Activated CD4-positive, alpha-beta T cell treated with anti-CD3 and anti-CD28 coated beads, Interleukin-2, Interleukin-6, amounts not matched to agents 100 ng/mL and 50 ng/mL, durations not matched to agents 16 hours and 8 hours (primary cell): ENCODE results near the gene ARID3C.
A peak's percentile ranks its signal among the peaks of the same experiment; 100 is the strongest.

ENCODE experiments used
- DNase-seq: peaks from one replicate; pipeline ENCODE4 v3.0.0-alpha.2; 2020

ARID3C gene, protein sequence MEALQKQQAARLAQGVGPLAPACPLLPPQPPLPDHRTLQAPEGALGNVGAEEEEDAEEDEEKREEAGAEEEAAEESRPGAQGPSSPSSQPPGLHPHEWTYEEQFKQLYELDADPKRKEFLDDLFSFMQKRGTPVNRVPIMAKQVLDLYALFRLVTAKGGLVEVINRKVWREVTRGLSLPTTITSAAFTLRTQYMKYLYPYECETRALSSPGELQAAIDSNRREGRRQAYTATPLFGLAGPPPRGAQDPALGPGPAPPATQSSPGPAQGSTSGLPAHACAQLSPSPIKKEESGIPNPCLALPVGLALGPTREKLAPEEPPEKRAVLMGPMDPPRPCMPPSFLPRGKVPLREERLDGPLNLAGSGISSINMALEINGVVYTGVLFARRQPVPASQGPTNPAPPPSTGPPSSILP

DNA sequence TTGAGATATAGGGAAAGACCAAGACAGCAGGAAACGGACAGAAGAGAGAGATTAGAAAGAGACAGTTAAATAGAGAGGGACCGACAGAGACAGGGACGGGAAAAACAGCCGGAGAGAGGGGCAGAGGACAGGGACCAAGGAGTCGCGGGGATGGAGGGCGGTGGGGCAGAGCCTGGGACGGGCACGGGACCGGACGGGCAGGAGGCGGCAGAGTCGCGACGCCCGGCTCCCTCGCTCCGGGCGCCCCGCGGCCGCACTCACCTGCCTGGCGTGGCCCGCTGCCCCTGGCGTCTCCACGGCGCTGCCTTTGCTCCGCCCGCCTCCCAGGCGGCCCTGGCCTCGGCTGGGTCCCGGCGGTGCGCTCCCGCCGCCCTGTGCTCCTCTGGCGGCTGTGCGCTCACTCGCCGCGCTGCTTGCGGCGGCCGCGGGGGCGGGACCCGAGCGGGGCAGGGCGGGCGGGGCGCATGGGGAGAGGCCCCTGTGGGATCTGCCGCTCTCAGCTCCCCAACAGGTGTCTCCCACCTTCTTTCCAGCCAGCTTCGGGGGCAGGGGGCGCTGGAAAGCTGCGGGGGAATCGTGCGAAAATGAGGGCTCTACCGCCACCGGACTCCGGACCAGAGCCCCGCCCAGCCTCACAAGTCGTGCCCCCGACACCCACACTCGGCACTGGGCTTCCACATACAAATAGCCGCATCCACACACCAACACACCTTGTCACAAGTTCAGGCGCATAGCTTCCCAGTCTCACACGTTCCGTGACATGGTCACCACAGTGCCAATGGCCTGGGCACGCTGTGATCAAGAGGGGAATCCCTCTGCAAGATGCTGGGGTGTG, at the start of gene ARID3C:
ARID3C (minus strand) TSS at position 411 of the 835 bp plus-strand sequence. CDS start 1,052 bp downstream, outside the sequence.
- no peak for DNase-seq

DNA sequence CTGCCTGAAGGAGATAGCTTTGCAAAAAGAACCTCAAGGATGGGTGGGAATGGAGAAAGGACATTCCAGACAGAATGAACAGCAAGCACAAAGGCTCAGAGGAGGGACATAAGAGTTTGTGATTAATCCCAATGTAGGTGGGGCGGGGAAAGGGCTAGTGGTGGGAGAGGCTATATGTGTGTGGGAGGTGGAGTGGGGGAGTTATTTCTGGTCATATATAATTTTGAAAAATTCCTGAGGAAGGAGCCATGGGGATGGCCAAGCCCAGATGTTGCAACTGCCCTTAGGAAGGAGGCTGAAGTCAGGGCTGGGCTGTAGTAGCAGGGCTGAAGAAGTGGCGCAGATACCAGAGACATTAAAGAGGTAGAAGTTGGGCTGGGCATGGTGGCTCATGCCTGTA, 47.0 kb upstream of the ARID3C start:
- no peak for DNase-seq

DNA sequence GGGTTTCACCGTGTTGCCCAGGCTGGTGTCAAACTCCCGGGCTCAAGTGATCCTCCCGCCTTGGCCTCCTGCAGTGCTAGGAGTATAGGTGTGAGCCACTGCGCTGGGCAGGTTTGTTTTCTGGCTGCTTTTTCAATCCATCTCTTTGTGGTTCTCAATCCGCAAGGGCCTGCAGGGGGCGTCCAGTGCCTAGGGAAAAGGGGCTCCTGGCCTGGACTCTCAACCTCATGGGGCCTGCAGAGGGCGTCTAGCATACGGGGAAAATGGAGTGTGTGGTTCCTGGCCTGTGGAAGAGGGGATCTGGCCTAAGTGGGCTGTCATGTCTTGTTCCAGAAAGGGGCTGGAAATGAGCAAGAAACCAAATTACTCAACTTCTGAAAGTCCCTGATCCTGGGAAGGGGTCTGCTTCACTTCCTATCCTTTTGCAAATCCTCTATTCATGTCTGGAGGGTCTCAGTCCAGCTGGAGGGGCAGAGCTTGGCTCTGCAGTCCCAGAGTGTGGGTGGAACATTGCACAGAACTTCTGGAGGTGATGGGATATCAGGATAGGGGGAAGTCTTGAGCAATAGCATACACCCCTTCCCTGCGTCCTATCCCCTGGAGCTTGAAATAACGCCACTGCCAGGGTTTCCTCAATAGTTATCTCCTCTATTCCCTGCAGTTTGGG, 46.3 kb upstream of the ARID3C start:
- DNase-seq, result peak; percentile 68

DNA sequence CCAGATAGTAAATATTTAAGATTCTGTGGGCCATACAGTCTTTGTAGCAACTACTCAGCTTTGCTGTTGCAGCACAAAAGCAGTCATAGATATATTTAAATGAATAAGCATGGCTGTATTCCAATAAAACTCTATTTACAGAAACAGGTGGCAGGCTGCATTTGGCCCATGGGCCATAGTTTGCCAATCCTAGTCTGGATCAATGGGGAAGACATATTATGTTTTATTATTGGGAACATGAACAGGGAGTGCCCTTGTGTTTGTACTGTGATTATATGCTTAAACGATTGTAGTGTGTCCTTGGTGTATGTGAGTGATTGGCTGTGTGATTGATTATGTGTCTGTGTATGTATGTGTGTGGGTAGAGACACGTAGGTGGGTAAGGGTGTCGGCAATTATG, 45.6 kb upstream of the ARID3C start:
- no peak for DNase-seq

DNA sequence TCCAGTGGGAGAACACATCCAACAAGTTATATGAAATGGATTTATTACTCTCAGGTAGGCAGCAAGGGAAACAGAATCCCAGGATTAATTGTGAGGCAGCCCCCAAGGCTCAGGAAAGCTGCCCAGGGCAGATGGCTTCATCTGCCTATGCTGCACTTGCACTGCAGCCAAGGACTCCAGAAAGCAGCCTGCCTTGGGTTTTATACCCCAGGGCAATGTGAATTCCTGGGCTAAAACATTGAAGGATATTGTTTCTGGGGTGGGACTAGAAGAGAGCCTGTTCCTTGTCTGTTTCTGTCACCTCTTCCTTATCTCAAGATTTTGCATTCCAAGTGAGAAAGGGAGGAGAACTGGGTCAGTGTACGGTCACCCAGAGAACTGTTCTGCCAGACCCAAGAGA, 42.4 kb upstream of the ARID3C start:
- DNase-seq, result no peak

DNA sequence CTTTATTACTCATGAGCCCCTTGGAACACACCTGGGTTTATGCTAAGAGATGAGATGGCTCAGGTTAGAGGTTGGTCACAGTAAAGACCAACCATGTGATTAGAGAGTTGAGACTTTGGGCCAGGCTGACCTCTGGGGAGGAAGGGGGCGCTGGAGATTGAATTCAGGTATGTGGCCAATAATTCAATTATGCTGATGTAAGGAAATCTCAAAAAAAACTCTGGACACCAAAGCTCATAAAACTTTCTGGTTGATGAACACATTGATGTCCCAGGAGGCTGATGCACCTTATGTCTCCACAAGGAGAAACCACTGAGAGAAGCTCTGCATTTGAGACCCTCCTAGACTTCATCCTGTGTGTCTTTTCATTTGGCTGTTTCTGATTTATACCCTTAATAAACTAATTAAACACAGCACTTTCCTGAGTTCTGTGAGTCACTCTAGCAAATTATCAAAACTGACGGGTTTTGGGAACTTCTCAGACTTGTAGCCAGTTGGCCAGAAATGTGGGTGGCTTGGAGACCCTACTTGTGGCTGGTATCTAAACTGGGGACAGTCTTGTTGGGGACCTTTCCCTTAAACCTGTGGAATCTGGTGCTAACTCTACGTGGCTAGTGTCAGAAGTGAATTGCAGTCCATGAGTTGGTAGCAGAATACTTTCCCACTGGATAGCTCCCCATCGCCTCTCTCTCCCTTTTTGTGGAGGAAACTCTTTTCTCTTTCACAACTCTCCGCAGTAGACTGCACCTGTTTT, 41.1 kb upstream of the ARID3C start:
- no peak for DNase-seq

DNA sequence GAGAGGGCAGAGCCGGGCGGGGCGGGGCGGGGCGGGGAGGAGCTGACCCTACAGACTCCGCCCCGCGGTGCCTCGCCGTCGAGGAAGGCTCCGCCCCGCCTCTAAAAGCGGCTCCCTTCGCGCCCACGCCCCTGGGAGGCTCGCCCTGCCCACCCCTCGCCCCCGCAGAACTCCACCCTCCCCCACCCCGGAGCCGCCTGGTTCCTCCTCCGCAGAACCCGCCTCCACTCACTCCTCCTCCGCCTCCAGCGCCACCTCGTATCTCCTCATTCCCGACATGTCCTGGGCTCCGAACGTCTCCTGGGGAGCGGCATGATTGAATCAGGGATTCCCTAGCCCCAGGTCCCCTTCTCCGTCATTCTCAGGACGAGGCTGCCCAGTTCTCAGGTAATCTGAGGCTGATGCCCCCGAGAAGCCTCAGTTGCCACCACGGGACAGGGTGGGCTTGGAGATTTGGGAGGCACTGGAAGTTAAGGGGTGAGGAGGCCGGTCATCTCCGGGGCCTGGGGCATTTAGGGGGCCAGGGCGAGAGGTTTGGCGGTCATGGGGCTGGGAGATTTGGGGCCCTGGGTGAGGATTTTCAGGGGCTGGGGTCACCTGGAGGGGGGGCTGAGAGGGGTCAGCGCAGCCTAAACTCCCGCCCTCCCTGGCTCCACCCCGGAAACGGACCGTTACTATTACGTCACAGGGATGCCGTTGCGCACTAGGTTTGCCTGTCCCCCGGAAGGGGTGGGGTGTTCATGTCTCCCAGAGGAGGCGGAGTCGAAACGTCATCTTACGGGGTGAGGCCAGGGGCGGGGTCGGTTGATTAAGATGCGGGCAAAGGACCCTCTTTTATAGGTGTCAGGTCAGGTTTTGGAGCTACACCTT, 36.8 kb upstream of the ARID3C start:
- peak; percentile 91 for DNase-seq

DNA sequence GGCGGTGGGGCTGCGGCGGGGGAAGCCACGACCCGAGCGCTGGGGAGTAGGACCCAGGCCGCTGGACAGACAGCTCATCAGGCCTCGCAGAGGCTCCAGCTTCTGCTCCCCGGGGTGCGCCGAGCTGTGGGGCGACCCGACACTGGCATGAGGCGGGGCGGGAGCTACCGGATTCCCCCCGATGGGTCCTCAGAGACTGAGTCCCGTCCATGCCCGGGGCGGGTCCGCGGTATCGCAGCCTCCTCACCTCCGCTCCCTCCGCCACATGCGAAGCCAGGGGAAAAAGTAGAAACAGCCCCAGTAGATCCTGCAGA, 36.2 kb upstream of the ARID3C start:
- no peak for DNase-seq

DNA sequence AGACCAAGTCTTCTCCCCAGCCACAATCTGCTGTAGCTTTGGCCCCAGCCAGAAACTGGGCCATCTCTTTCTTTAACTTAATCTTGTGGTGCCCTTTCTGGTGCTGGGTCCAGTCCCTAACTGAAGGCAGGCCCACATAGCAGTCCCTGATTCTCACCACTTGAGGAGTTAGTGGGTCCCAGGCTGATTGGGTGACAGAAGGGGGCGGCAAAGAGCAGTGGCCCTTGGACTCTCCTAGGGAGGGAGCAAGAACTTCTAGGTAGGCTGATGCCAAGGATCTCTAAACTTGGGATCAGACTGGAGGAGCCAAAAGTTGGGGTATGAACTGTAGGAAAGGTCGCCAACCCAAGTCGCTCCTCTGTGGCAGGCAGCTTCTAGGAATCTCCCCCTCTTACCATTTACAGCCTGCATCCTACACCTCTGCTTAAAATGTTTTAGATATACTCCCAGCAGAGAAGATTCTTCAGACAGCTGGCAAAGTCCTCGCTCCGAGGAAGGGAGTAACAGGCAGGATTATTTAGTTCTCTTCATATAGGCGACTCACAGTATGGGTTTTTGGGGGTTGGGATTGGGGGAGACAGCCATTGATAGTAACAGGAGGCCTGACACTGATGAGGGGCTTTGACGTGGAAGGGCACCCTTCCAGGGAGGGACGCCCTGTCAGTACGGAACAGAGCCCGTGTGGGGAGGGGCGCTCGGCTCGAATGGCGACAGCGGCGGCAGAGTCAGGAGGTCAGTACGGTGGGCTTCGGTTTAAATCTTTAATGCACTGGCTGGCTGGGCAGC, 35.6 kb upstream of the ARID3C start:
- peak; percentile 78 for DNase-seq

DNA sequence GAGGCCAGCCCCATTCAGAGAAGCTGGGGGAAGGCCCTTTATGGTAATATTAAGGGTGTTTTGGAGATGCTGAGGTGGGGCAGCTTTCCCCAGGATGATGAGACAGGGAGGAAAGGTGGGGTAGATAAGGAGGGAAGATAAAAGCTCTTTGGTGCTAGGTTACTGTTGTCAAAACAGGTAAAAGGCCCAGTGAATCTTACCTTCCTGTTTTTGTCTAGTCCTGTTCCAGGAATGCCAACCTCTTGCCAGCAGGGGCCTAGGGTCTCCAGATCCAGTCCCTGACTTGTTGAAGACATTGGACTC, 34.4 kb upstream of the ARID3C start:
- no peak for DNase-seq

DNA sequence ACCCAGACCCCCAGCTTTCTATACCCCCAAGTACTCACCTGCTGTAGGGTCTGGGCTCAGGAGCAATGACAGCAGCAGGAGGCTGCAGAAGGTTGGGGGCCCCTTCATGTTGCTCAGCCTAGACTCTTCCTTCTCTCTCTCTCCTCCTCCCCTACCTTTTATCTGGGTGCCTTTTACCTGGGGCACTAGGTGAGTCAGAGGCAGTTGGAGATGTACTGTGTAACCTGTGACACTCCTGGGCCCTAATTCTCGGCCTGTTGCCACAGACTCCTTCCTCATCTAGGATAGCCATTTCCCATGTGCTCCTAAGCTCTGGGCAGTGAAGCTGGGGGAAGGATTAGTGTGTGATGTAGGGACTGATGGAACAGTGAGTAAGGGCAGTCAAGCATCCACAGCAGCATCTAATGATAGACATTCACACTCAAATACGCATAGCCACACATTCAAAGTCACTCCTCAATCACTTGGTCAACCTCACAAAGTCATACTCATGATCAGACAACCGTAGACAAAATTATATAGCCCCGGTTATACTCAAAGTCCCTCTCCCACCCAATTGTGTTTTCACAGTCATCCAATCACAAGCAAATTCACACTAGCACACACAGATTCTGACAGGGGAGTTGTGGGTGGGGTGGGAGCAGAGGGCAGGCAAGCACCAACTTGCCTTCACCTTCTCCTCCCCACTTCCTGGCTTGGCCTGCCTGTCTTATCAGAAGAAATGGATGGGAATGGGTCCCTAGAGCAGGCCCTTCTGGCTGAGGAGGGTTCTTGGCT, 33.8 kb upstream of the ARID3C start, which contains the start of gene CCL27:
CCL27 (minus strand) TSS at position 132 of the 777 bp plus-strand sequence; CDS start at position 108, 24 bp downstream.
- no peak for DNase-seq

DNA sequence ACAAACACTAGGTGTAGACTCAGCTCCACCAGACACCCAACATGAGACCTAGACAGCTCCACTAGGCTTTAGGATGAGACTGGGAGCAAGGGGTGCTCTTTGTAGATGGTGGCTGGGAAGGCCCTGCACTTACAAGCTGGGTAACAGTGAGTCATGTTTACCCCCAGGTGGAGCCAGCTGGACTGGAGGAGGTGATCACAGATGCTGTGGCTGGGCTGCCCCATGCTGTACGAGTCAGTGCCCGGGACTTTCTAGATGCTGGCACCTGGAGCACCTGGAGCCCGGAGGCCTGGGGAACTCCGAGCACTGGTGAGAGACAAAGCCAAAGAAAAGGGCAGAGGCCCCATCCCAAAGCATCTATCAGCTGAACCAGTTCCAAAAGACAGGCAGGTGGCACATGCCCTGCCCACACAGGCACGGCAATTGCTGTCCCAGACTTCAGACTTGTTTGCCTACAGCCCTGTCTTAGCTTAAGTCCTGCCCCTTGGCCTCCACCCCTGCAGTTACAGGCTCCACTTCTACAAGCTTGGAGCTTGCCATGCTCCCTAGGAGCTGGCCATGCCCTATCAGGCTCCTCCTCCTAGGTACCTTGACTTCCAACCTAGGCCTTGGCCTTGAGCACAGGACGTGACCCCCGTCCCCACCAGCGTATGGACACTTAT, 30.9 kb upstream of the ARID3C start:
- no peak for DNase-seq

DNA sequence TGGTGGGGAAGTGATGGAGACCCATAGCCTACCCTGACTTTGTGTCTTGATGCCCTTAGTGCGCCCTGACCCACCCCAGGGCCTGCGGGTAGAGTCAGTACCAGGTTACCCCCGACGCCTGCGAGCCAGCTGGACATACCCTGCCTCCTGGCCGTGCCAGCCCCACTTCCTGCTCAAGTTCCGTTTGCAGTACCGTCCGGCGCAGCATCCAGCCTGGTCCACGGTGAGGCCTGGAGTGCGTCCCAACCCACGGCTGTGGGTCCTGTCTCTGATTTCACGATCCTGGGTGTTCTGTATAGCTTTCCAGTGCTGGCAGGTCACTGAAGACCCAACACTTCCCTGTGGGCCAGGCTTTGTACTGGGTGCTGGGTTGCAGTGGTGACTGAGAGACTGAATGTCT, 29.6 kb upstream of the ARID3C start:
- no peak for DNase-seq

DNA sequence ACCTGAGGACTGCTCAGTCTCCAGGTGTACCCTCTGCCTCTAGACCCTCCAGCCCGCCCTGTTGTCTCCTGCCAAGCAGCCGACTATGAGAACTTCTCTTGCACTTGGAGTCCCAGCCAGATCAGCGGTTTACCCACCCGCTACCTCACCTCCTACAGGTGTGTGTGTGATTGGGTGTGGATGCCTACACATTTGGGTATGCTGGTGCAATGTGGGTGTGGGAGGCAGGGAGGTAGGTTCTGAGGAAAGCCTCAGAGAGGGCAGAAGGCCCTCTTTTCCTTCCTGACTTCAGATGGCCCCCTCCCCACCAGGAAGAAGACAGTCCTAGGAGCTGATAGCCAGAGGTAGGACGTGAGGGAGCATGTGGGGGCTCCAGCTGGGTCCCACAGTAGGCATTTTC, 28.1 kb upstream of the ARID3C start:
- no peak for DNase-seq

DNA sequence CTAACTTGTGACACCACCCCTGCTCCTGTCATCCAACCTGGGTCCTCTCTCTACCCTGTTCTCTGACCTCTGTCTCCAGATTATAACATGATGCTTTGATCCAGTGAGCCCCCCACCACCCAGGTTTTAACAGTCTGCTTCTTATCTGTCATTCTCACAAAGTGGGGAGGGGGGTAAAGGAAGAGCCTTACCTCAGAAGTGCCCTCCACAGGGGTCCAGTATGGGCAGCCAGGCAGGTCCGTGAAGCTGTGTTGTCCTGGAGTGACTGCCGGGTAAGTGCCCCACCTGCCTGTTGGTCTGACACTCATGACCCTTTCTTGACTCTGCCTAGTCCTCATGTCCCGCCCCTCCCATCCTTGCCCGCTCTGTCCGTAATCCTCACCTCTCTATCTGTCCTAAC, 26.5 kb upstream of the ARID3C start:
- DNase-seq, result no peak

DNA sequence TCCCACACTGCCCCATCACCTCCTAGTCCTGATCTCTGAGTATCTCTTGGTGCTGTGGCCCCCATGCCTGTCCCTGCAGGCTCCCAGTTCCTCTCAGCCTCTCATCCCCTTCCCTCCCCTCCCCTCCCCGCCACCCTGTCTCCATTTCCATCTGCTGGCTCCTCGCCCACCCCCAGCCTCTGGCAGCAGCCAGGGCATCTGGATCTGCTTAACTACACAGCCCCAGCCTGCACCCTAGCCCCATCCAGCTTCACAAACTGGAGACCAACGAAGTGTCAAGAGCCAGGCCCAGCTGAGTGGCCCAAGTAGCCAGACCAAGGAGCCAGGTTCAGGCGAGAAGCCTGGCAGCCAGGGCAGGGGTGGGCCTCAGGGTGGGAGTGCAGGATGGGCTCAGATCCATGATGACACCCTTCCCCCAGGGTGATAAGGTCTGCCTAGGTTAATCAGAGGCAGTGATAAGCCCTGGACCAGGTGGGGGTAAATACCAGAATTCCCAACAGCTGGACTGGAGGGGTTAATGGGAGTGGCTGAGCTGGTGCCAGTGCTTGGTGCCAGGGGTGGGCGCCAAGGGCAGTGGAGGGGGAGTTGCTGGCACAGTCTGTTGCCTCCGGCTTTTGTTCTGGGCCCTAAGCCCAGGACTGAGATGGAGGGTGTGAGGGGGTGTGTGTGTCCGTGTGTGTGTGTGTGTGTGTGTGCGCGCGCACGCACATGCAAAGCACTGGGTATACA, 25.6 kb upstream of the ARID3C start:
- DNase-seq, result no peak

DNA sequence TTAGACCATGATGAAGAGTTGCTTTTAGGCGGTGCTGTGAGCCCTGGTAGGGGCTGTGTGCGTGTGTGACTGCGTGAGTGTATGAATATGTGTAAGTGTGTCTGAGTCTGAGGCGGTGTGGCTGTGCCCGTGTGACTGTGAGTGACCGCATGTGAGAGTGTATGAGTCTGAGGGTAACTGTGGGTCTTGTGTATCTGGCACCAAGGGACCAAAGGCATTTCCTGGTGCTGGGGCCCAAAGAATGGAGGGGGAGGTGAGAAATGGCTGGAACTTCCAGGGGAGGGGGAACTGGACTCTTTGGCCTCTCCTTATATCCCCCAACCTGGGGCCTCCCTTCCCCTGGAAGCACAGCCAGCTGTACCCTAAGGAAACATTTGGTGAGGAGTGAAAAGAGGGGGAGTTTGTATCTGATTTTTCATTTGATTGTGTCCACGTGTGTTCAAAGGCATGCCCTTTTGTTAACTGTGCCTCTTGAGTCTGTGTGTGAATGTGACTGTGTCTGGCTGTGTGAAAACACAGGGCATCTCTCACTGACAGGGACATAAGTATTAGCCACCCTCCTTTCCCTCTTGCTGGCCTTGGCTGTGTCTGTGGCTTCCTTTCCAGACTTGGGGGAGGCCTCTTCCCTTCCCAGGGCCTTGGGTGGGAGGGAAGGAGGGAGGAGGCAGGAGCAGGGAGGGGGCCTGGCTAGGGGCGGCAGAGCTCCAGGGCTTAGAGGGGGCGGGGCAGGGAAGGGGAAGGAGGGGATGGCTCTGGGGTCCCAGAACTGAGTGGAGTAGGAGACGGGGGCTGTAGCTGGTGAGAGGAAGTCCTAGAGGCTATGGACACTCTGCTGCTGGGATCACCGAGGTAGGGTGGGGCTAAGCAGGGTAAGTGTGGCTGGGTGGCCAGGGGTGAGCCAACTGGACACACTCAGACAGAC, 24.5 kb upstream of the ARID3C start:
- no peak for DNase-seq

DNA sequence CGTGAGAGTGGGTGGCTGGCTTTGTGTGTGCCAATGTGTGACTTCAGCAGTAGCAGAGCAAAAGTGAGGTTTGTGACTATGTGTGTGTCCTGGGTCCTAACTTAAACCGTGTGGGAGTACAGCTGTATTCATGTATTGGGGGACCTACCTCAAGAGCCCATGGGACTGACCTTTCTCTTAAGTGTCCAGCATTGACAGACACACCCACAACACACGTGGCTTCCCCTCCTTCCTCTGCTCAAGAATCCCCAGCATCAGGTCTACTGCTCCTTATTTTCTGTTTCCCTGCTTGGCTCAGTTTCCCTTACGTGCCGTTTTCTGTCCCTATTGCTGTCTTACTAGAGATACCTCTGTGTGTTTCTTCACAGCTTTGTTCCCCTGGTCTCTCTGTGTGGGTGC, 23.7 kb upstream of the ARID3C start:
- DNase-seq, result no peak
